HG03280 (cell line): ENCODE results near the gene ATP4A.

ENCODE experiments used
- ATAC-seq: cut with Tn5 transposase; IDR thresholded peaks from one replicate; pipeline ENCODE4 v1.9.1; 2021; ENCODE audit warnings: mild to moderate bottlenecking, moderate library complexity; ENCODE audit not compliant: unreplicated experiment

ATP4A gene

DNA sequence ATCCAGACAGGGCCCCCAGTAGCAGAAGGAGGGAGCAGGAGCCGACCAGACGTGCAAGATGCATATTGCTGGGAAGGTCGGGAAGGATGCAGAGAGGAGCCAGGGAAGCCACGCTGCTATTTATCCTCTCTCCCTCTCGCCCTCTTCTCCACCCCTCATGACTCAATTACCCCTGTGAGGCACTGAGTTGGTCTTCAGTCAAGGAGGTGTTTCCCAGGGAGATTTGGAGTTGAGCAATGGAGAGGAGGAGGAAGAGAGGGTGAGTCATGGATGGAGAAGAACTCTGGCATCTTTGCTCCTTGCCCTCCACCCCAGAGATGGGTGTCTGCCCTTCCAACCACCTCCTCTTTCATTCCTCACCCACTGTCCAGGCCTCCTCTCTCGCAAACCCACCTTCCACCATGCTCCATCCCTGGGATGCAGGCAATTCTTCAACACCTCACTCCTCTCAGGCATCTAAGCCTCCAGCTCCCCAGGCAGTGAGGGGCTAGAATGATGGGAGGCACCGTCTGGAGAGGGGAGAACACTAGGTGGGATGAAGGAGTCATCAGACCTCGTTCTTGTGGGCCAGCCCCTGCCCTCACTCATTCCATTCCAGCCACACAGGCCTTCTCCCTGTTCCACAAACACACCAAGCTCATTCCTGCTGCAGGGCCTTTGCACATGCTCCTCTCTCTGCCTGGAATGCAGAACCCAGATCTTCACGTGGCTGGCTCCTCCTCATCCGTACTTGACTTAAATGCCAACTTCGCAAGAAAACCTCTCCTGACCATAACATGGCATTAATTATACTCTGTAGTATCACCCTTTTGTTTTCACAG, 35.0 kb downstream of the ATP4A start, which contains the start of gene SBSN:
SBSN (minus strand) TSS at position 94 of the 821 bp plus-strand sequence; CDS start at position 64, 30 bp downstream.
- no peak for ATAC-seq

DNA sequence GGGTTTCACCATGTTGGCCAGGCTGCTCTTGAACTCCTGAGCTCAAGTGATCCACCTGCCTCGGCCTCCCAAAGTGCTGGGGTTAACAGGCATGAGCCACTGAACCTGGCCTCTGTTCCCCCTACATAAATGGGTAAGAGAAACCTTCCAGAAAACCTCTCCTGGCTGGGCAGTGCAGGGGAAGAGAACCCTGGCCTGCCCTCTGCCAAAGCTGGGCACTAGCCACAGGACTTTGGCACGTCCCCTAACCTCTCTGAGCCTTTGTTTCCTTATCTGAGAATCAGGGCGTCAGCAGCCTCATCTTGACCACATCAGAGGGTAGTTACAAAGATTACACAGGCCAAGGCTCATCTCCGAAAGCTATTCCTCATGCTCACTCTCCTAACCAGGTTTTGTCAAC, 37.6 kb downstream of the ATP4A start:
- ATAC-seq = no peak

DNA sequence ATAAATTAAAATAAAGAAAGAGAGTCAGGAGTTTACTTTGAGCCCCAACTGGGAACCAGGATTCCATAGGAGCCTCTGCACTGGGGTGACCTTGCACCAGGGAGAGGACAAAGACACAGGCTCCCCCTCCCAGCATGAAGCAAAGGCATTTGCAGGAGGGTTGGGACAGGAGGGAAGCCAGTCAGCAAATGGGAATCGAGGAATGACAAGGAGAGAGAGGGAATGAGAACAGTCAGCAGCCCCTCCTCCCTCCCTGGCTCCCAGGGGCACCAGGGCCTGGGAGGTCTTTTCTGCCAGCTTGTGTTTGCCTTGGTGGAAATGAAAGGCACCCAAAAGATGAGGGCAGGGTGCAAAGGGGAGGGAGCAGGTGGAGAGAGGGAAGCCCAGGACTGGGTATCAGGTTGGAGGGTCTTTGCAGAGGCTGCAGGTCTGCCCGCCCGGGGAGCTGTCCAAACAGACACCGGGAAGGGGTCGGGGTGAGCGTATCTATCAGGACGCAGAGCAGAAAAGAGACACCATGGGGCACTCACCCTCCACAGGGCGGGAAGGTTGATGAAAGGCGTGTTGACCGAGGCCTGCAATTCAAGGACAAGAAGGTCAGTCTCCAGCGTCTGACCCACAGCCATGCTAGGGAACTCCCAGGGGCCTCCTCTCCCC, 39.1 kb downstream of the ATP4A start:
- ATAC-seq = no peak

DNA sequence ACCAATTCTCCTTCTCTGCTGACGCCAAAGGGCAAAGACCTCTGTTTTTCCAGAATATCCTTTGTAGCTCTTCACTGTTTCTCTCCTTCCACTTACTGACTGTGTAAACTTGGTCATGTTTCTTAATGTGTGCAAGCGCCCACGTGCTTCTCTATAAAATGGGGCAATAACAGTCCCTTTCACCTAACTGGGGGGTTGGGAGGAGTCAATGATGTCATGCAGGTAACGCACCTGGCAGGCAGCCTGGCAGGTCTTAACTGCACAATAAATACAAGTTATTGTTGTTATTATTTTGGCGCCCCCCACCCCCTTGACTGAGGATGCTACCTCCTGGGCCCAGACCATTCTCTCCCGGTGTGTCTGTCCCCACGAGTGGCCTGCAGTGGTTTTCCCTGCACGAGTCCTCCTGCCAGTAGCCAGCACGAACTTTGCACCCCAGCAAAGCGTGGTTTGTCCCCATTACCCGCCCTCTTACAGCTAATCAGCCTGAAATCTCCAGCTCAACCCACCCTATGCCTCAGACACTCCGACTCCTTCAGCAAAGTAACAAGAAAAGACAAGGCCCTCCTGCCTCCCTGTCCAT, 40.6 kb downstream of the ATP4A start:
- no peak for ATAC-seq

DNA sequence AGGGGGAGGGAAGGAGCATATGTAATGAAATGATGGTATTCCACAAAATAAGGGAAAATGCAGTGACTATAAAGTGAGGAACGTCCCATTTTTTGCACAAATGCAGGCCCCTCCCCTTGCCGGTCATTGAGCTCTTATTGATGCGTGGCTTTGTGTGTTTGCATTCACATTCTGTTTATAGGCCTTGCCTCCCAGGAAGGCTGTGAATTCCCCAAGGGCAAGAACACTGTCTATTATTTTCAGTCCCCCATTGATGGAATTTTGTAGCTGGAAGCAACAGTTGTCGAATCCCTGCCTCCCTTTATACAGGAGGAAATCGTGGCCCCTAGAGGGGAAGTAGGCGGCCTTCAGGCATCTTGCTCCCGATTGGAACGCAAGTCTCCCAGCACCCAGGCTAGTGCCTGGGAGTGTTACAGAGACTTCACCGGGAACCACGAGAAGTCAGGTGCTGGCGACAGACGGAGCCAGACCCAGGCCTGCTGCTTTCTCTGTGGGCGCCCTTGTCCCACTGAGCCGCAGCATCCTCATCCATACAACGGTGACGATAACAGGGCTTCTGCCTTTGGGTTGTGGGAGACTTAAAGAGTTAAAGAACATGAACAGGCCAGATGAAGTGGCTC, 42.2 kb downstream of the ATP4A start:
- no peak for ATAC-seq

DNA sequence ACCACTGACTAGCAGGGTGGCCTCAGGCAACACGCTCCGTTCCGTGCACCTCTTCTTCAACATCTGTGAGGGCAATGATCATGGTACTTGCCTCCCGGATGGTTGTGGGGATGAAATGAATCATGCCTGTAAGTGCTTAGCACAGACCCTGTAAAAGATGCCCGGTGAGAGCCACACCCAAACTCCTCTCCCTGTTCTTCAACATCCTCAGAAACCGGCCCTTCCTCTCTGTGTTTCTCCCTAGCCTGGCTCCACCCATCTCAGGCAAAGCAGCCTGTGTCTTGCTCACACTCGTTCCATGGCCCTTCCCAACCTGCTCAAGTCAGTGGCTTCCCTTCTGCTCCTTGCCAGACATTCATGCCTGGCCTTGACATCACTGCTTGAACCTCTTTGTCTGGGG, 44.2 kb downstream of the ATP4A start:
- ATAC-seq = no peak

DNA sequence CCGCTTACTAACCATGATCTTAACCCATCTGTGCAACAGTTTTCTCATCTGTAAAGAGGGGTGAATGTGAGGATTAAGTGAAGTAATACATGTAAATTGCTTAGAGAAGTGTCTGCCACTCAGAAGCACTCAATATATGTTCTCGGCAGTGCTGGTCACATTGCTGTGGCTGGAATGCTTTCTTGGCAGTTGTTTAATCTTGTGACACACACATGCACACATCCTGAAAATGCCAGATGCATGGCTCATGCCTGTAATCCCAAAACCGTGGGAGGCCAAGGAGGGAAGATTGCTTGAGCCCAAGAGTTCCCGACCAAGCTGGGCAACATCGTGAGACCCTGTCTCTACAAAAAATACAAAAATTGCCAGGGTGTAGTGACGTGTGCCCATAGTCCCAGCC, 45.1 kb downstream of the ATP4A start:
- no peak for ATAC-seq

DNA sequence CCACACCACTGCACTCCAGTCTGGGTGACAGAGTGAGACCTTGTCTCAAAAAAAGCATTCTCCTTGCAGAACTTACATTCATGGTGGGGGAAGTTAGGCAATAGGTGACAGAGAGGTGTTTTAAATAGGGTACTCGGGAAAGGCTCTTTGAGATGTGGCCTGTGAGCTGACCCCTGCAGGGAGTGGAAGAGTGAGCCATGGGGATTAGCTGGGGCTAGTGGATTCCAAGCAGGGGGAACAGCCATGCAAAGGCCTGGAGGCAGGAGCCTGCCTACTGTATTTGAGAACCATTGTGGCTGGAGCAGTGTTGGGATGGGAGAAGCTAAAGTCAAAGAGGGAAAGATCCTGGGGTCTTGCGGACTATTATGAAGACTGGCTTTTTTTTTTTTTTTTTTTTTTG, 46.1 kb downstream of the ATP4A start:
- no peak for ATAC-seq

DNA sequence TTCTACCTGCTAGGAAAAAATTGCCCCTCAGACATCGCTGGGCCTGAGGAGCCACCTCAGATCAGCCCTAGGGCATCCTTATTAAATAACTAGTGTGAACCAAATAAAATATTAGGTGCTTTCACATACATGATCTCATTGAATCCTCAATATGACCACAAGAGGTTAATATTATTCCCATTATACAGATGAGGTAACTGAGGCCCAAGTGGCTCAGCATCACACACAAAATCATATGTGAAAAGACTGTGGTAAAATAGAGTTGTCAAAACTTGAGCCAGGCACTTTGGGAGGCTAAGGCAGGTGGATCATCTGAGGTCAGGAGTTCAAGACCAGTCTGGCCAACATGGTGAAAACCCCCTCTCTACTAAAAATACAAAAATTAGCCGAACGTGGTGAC, 47.1 kb downstream of the ATP4A start:
- no peak for ATAC-seq

DNA sequence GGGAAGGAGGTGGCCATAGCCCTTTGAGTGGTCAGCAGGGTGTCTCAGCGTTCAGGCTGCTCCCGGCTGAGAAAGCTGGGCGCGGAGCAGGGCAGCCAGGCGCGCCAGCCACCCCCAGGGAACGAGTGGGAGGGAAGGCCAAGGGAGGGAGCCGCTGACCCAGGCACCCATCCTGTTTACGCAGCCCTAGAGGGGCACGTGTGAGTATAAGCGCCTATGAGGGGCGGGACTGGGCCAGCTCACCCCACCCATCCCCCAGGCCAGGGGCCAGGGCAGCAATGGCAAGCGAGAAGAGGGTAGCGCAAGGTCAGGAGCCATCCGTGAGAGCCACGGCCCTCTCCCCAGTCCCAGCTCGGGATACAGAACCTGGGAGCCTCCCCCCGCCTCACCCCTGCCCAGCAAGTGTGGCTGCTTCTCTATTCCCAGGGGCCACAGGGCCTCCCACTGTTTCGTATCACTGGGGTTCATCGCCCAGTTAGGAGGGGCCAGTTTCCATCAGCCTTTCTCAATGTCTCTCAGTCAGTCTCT, 49.1 kb downstream of the ATP4A start:
- no peak for ATAC-seq

DNA sequence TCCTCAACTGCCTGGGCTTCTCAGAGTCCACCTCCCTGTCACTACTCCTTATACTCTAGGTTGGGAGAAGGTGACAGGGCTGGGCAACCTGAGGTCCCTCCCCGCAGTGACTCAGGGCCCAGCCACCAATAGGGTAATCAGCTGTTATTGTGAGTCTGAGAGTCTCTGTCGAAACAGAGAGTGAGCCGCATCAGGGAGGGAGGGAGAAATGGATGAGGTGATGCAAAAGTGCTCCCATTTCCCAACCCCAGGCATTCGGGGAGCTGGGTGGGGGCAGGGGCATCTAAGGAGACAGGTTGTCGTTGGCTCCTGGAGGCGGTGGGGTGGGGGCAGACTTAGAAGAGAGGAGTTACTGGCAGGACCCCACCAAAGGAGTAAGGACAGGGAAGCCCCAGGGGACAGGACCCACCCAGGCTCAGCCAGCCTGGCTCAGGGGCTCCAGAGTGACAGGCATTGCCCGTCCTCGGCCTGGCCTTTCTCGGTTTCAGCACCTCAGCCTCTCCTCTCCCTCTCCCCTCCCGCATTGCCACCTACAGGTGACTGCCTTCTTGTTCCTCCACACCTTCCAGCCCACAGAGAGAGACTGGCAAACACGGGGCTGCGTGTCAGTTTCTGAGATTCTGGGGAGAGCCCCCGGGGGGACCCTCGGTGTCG, 49.7 kb downstream of the ATP4A start, which contains the start of gene DMKN:
DMKN (minus strand) TSS at position 22 of the 654 bp plus-strand sequence. CDS start 174 bp downstream, outside the sequence.
- no peak for ATAC-seq

DNA sequence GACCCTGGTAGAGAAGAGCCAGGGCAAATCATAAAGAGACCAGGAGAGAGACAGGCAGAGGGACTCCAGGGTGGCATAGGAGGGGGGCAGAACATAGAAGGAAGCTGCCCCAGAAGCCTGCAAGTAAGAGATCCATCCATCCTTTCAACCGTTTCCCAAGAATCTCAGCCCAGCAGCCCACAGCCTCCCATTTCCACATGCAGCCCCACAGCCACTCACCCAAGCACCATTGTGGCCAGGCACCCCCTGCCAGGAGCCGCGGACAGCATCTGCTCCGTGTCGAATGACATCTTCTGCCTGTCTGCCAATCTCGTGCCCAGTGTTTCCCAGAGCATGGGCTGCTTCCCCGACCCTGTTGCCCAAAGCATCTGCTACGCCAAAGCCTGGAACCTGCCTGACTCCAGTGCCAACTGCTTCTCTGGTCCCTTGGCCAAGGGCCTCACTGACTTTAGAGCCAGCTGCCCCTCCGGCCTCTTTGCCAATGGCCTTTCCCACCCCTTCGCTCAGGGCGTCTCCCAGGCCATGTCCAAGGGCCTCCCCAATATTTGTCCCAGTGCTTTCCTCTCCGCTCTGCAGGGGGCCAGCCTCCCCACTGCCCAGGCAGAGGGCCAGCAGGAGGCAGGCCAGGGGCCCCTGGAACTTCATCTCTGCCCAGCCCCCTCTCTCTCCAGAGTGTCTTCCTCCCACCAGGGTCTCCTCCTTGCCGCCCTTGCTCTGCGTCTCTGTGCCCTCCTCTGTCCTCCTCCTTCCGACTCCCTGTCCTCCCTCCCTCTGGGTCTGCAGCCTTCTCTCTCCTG, 50.4 kb downstream of the ATP4A start:
- ATAC-seq = no peak

DNA sequence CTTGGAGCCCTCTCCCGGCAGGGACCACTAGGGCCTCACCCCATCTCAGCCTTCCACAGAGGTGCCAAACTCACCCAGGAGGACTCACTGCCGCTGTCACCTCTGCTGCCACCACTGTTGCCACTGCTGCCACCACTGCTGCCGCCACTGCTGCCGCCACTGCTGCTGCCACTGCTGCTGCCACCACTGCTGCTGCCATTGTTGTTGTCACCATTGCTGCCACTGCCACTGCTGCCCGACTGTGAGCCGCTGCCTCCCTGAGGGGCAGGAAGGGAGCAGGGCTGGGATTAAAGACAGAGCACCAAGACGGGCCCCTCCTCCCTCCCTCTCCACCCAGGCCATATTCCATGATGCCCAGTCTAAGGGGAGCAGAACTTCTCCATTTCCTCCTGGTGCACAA, 52.1 kb downstream of the ATP4A start:
- ATAC-seq = no peak

DNA sequence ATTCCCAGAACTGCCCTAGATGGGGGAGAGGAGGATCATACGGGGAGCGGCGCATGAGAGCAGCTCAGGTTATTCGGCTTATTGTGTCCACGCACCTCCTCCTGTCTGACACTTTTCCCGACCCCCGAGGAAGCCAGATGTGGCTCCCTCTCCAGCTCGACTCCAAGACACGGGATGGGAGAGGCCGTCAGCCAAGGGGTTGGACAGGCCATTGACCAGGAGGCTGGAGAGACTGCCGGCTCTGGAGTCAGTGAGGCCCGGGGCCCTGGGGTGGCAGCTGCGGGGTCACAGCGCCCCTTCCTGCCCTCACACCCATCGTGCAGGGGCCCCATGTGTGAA, 52.9 kb downstream of the ATP4A start:
- no peak for ATAC-seq

DNA sequence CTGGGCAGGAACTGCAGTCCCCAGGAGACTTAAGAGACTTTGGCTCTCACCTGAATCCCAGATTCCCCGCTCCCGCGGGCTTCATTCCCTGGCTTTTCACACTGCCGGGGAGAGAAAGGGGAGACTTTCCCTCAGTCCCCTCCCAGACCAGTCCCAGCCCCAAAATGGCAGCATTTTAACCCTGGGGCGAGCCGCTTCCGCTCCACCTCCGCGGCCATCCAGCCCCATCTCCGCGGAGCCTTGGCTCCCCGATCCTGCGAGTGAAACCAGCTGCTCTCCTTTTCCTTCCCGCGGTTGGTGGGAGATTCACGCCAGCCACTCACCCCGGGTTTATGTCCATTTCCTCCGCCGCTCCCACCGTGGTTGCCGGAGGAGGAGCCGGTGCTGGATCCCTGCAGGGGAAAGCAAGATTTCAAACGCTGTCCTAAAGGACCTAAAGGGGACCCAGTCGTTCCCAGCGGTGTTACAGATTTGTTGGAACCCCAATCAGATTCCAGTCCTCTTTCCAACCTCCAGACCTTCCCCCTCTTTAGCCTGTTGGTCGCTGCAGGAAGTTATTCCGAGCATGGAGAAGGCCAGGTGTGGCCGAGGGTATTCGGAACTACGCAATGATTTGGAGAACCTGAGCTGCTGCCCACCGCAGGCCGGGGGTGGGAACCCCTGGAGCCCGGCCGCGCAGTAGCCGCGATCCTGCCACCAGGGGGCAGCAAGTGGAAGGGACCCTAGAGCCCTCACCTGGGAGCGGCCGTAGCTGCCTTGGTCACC, 53.4 kb downstream of the ATP4A start:
- ATAC-seq = no peak

DNA sequence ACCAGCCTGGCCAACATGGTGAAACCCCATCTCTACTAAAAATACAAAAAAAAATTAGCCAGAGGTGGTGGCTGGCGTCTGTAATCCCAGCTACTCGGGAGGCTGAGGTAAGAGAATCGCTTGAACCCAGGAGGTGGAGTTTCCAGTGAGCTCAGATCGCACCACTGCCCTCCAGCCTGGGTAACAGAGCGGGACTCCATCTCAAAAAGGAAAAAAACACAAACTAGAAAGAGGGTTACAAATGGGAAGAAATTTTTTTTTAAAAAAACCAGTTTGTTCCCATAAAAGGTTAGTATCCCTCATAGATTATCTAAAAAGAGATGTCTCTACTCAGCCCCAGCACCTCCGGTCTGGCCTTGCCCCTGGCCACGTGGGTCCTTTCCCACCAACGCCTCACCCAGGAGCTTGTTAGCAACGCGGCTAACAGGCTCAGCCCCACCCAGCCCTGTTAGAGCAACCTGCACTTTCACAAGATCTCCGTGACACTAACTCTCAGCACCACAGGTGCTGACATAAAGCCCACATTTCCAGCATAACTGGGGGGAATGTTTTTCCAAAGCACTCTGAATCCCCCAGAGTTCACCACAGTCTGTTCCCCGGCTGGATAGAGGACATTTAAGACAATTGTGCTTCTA, 54.3 kb downstream of the ATP4A start:
- no peak for ATAC-seq

DNA sequence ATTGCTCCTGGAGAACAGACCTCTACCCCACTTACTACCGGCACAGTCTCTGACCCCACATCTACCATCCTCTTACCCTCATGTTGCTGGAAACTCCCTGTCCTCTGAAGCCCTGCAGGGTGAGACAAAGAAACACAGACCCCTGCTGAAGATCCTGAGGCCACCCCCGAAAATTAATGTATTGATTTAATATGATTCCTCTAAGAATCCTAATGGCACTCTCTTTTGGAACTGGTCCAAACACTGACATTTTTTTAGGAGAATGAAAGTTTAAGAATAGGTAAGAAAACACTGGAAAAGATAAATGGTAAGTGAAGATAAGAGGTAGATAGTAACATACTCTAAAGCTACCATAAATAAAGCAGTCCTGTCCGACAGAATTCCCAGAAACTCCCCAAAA, 55.3 kb downstream of the ATP4A start:
- no peak for ATAC-seq

DNA sequence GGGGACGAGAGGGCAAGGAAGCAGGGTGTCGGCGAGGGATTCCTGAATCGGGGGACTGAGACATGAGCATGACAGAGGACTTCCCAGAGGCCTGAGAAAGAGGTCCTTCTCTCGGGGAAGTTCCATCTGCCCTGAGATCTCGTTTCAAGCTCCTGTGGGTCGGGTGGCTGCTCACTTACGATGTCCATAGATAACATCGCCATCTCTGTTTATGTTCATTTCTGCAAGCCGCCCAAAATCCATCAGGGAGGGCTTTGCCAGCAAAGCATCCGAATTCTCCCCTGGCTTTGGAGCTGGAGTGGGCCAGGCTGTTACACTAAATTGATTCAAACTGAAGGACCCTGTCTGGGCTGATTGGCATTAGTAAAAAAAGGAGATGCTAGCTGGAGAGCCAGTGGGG, 55.9 kb downstream of the ATP4A start:
- no peak for ATAC-seq

DNA sequence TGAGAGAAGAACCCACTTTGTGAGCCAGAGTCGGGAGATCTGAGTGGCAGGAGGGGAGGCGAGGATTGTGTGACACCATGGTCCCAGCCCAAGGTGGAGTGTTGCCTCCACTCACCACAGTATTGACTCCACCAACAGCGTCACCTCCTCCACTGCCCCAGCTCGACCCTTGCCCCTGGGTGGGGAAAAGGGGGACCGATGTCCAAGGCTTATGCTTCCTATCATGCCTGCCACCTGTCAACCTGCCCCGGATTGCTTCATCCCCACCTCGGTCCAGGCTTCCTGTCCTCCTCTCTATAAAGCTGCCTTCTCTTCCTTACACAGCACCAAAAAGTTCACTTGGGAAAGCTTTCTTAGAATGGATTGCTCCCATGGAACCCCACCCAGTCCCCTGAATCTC, 57.4 kb downstream of the ATP4A start:
- no peak for ATAC-seq
